Measurements from ENCODE around the gene GGT6.

The GGT6 gene

DNA sequence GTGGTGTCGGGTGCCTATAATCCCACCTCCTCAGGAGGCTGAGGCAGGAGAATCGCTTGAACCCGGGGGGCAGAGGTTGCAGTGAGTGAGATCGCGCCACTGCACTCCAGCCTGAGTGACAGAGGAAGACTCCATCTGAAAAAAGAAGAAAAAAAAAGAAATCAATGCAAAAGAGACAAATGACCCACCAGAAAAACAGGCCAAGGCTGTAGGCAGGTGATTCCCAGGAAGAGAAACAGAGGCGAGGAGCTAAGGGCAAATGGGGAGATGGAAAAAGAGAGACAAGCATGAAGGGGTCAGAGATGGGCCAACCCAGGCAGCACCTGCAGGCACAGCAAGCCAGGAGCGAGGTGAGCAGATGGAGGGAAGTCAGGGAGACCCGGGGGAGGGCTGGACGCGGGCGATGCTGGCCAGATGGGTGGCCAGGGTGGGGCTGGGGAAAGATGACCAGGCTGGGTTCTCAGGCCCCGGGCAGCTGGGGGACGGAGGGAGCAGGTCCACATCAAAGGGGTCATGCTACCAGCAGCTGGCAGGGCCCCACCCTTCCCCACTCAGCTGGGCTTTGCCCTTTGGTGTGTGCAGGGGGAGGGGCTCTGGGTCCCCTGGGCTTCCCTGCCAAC, 30.7 kb downstream of the GGT6 start:
- no peaks in the 10 kb centered on the region for H3K27me3 ChIP-seq (ENCODE audit: insufficient read depth, poor library complexity, severe bottlenecking)
- no peak overlapping the region for H3K27ac ChIP-seq (replicated peaks)

DNA sequence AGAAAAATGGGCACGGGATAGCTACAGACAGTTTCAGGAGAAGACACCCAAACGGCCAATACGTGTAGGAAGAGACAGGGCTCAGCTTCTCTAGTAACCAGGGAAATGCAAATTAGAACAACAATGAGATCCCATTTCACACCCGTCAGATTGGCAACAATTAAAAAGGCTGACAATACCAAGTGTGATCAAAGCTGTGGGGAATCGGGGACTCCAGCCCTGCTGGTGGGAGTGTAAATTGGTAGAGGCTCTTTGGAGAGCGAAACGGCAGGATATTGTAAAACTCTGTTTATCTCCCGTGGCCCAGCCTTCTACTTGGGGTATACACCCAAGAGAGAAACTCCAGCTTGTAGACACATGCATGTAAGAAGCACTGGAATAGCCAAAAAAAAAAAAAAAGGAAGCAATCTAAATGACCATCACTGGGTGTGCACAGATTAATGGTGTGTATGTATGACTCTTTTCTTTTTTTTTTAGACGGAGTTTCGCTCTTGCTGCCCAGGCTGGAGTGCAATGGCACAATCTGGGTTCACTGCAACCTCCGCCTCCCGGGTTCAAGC, 32.7 kb downstream of the GGT6 start:
- H3K4me3 ChIP-seq (replicated peaks; ENCODE audit: insufficient read depth, low read length): no peak overlapping the region
- no peaks in the 10 kb centered on the region for H3K27me3 ChIP-seq (ENCODE audit: insufficient read depth, poor library complexity, severe bottlenecking)
- H3K27ac ChIP-seq (replicated peaks): no peak overlapping the region
- no peak for DNase-seq (ENCODE audit: low read depth in 1 of 2, low spot score in 1 of 2)
- no peak for TF ChIP-seq GABPA (IDR thresholded peaks at IDR 0.05; ENCODE audit: low read depth)
- TF ChIP-seq, protein P1, sequence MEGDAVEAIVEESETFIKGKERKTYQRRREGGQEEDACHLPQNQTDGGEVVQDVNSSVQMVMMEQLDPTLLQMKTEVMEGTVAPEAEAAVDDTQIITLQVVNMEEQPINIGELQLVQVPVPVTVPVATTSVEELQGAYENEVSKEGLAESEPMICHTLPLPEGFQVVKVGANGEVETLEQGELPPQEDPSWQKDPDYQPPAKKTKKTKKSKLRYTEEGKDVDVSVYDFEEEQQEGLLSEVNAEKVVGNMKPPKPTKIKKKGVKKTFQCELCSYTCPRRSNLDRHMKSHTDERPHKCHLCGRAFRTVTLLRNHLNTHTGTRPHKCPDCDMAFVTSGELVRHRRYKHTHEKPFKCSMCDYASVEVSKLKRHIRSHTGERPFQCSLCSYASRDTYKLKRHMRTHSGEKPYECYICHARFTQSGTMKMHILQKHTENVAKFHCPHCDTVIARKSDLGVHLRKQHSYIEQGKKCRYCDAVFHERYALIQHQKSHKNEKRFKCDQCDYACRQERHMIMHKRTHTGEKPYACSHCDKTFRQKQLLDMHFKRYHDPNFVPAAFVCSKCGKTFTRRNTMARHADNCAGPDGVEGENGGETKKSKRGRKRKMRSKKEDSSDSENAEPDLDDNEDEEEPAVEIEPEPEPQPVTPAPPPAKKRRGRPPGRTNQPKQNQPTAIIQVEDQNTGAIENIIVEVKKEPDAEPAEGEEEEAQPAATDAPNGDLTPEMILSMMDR (IDR thresholded peaks at IDR 0.05; ENCODE audit: insufficient read depth, low read length): no peak
- TF ChIP-seq POLR2AphosphoS5 (IDR thresholded peaks at IDR 0.05; ENCODE audit: low read depth): no peak
- TF ChIP-seq, protein P2, sequence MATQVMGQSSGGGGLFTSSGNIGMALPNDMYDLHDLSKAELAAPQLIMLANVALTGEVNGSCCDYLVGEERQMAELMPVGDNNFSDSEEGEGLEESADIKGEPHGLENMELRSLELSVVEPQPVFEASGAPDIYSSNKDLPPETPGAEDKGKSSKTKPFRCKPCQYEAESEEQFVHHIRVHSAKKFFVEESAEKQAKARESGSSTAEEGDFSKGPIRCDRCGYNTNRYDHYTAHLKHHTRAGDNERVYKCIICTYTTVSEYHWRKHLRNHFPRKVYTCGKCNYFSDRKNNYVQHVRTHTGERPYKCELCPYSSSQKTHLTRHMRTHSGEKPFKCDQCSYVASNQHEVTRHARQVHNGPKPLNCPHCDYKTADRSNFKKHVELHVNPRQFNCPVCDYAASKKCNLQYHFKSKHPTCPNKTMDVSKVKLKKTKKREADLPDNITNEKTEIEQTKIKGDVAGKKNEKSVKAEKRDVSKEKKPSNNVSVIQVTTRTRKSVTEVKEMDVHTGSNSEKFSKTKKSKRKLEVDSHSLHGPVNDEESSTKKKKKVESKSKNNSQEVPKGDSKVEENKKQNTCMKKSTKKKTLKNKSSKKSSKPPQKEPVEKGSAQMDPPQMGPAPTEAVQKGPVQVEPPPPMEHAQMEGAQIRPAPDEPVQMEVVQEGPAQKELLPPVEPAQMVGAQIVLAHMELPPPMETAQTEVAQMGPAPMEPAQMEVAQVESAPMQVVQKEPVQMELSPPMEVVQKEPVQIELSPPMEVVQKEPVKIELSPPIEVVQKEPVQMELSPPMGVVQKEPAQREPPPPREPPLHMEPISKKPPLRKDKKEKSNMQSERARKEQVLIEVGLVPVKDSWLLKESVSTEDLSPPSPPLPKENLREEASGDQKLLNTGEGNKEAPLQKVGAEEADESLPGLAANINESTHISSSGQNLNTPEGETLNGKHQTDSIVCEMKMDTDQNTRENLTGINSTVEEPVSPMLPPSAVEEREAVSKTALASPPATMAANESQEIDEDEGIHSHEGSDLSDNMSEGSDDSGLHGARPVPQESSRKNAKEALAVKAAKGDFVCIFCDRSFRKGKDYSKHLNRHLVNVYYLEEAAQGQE (IDR thresholded peaks at IDR 0.05; ENCODE audit: insufficient replicate concordance, low read depth): no peak
- no peak for TF ChIP-seq SPI1 (IDR thresholded peaks at IDR 0.05; ENCODE audit: borderline replicate concordance, low read depth)

More for the DNA sequence above, 30.7 kb downstream of the GGT6 start:
- no peak overlapping the region for H3K4me3 ChIP-seq (replicated peaks; ENCODE audit: insufficient read depth, low read length)
- TF ChIP-seq, protein P1 (IDR thresholded peaks at IDR 0.05; ENCODE audit: insufficient read depth, low read length): no peak
- TF ChIP-seq, protein P2 (IDR thresholded peaks at IDR 0.05; ENCODE audit: insufficient replicate concordance, low read depth): no peak
- TF ChIP-seq POLR2AphosphoS5 (IDR thresholded peaks at IDR 0.05; ENCODE audit: low read depth): no peak
- TF ChIP-seq SPI1 (IDR thresholded peaks at IDR 0.05; ENCODE audit: borderline replicate concordance, low read depth): no peak
- TF ChIP-seq GABPA (IDR thresholded peaks at IDR 0.05; ENCODE audit: low read depth): no peak
- DNase-seq (ENCODE audit: low read depth in 1 of 2, low spot score in 1 of 2): no peak

DNA sequence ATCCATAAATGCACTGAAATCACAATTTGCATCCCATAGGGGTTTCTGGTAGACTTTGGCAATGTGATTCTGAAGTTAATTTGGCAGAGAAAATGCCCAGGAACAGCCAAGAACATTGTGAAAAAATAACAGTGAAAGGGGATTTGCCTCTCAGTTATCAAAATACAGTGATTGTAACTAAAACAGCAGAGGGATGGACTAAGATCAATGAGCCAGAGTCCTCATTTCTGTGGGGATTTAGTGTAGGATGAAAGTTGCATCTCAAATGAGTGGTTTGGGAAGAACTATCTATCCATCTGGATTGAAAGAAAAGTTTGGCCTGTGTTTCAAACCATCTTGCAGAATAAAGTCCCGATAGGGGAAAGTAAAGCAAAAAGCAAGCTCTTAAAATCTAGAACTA, 33.2 kb downstream of the GGT6 start:
- no peak for DNase-seq (ENCODE audit: low read depth in 1 of 2, low spot score in 1 of 2)
- no peak overlapping the region for H3K4me3 ChIP-seq (replicated peaks; ENCODE audit: insufficient read depth, low read length)
- no peak overlapping the region for H3K27ac ChIP-seq (replicated peaks)
- H3K27me3 ChIP-seq (ENCODE audit: insufficient read depth, poor library complexity, severe bottlenecking): no peaks in the 10 kb centered on the region
- TF ChIP-seq SPI1 (IDR thresholded peaks at IDR 0.05; ENCODE audit: borderline replicate concordance, low read depth) (no peak), POLR2AphosphoS5 (IDR thresholded peaks at IDR 0.05; ENCODE audit: low read depth) (no peak), GABPA (IDR thresholded peaks at IDR 0.05; ENCODE audit: low read depth) (no peak)
- TF ChIP-seq, protein P1 (IDR thresholded peaks at IDR 0.05; ENCODE audit: insufficient read depth, low read length): no peak
- TF ChIP-seq, protein P2 (IDR thresholded peaks at IDR 0.05; ENCODE audit: insufficient replicate concordance, low read depth): no peak

Data from HL-60 (cell line).